A673 (cell line): Measurements from ENCODE around the gene AGAP1.

Experiments
- CTCF ChIP-seq: fragments of 300-800, 200-600 bp; sonication (generic); conservative IDR thresholded peaks from 2 replicates; pipeline ENCODE4 v1.5.1; 2017; ENCODE audit warnings: low read depth, mild to moderate bottlenecking, antibody characterized with exemption, low read length, moderate library complexity, mixed read lengths
- EZH2 ChIP-seq: fragments of 200-600 bp; sonication (generic); IDR thresholded peaks from 2 replicates; pipeline ENCODE4 v1.6.1; 2017; ENCODE audit warnings: borderline replicate concordance, low read depth, mild to moderate bottlenecking, mixed read lengths, antibody characterized with exemption, low read length; ENCODE audit not compliant: poor library complexity, severe bottlenecking

GRCh38 chr2:235868645-235869044, 374.8 kb downstream of the AGAP1 start:
- no peak for TF ChIP-seq CTCF
- TF ChIP-seq EZH2 = no peak
